Right ventricle myocardium superior (tissue), 1 donor: Measurements from ENCODE around the gene GABRB1. TPM values are rescaled to one million over a fixed set of nuclear protein-coding genes. Genes with fewer than 3 reads are reported as not detected.

Experiments
- ATAC-seq: fragments of 200-7000 bp; cut with Tn5 transposase; one replicate; pipeline ENCODE4 v1.9.1; 2020; ENCODE audit warnings: mild to moderate bottlenecking; ENCODE audit not compliant: poor library complexity
- DNase-seq: peaks from one replicate; pipeline ENCODE4 v3.0.0-alpha.2; 2020
- intact Hi-C: fragments of 100-400 bp; cut with DNase I; formaldehyde crosslinking; loops from one replicate; pipeline ENCODE4 v1.11.2; 2022
- total RNA-seq: library from RNA; stranded (reverse); fragmentation: NEBNext Ultra II Directional; extraction: Animal tissue kit (Norgen Biotek cat#: 25700); gene quantifications from one replicate; pipeline ENCODE4 v1.2.1, GENCODE V29; 2021
- donor health status: DM: no; HTN: yes; CAD: no; lungs with severe emphysema.

GABRB1 gene
- total RNA-seq, 1 donor from 2014 or later, result 1.1 TPM

GRCh38 chr4:47184083-47184482, 152.7 kb downstream of the GABRB1 start:
- intact Hi-C loops, result no loop called here
- ATAC-seq (no peak), DNase-seq (no peak)

- ATAC-seq, result no peak
- no peak for DNase-seq
- intact Hi-C loops, result no loop called here
Measured at GRCh38 chr4:47185761-47186160, 154.4 kb downstream of the GABRB1 start.

GRCh38 chr4:47187608-47188007, 156.2 kb downstream of the GABRB1 start:
- ATAC-seq, result no peak
- DNase-seq, result no peak
- intact Hi-C loops, result no loop called here

- intact Hi-C loops, result no loop called here
- ATAC-seq (no peak), DNase-seq (no peak)
Measured at GRCh38 chr4:47193179-47193578, 161.8 kb downstream of the GABRB1 start.

GRCh38 chr4:47194036-47194737, 162.8 kb downstream of the GABRB1 start:
- DNase-seq, result no peak
- intact Hi-C loops, result no loop called here
- ATAC-seq, result no peak

- DNase-seq (no peak), ATAC-seq (no peak)
- intact Hi-C loops, result no loop called here
Measured at GRCh38 chr4:47195706-47196105, 164.3 kb downstream of the GABRB1 start.

- ATAC-seq (no peak), DNase-seq (no peak)
- intact Hi-C loops, result no loop called here
Measured at GRCh38 chr4:47198791-47199190, 167.4 kb downstream of the GABRB1 start.

- DNase-seq (no peak), ATAC-seq (no peak)
- intact Hi-C loops, result no loop called here
Measured at GRCh38 chr4:47203593-47203992, 172.2 kb downstream of the GABRB1 start.

- DNase-seq (no peak), ATAC-seq (no peak)
- intact Hi-C loops, result no loop called here
Measured at GRCh38 chr4:47207555-47207954, 176.2 kb downstream of the GABRB1 start.

- intact Hi-C loops, result no loop called here
- DNase-seq, result no peak
- no peak for ATAC-seq
Measured at GRCh38 chr4:47209833-47210232, 178.5 kb downstream of the GABRB1 start.

- DNase-seq, result no peak
- ATAC-seq, result no peak
- intact Hi-C loops, result no loop called here
Measured at GRCh38 chr4:47210828-47211227, 179.5 kb downstream of the GABRB1 start.

GRCh38 chr4:47213106-47213505, 181.7 kb downstream of the GABRB1 start:
- DNase-seq (no peak), ATAC-seq (no peak)
- intact Hi-C loops, result no loop called here

GRCh38 chr4:47213539-47213938, 182.2 kb downstream of the GABRB1 start:
- no peak for DNase-seq
- intact Hi-C loops, result no loop called here
- no peak for ATAC-seq

- ATAC-seq, result no peak
- DNase-seq, result no peak
- intact Hi-C loops, result no loop called here
Measured at GRCh38 chr4:47213971-47214370, 182.6 kb downstream of the GABRB1 start.

GRCh38 chr4:47215759-47216158, 184.4 kb downstream of the GABRB1 start:
- no peak for ATAC-seq
- DNase-seq, result no peak
- intact Hi-C loops, result no loop called here

GRCh38 chr4:47217291-47217690, 185.9 kb downstream of the GABRB1 start:
- intact Hi-C loops, result no loop called here
- DNase-seq (no peak), ATAC-seq (no peak)

GRCh38 chr4:47217884-47218283, 186.5 kb downstream of the GABRB1 start:
- intact Hi-C loops, result no loop called here
- ATAC-seq, result no peak
- DNase-seq, result no peak

GRCh38 chr4:47218631-47219030, 187.3 kb downstream of the GABRB1 start:
- ATAC-seq (no peak), DNase-seq (no peak)
- intact Hi-C loops, result no loop called here

GRCh38 chr4:47219586-47219985, 188.2 kb downstream of the GABRB1 start:
- no peak for DNase-seq
- no peak for ATAC-seq
- intact Hi-C loops, result no loop called here

- no peak for DNase-seq
- intact Hi-C loops, result no loop called here
- no peak for ATAC-seq
Measured at GRCh38 chr4:47221721-47222120, 190.4 kb downstream of the GABRB1 start.

- DNase-seq (no peak), ATAC-seq (no peak)
- intact Hi-C loops, result no loop called here
Measured at GRCh38 chr4:47222276-47222675, 190.9 kb downstream of the GABRB1 start.
